NCI-H2081 (cell line): ENCODE data around the gene KLHL17.

Experiments
- DNase-seq, 2 experiments: peaks; one replicate each; lab custom pipeline; 2025; lab: John Stamatoyannopoulos, UW

Gene KLHL17

DNA sequence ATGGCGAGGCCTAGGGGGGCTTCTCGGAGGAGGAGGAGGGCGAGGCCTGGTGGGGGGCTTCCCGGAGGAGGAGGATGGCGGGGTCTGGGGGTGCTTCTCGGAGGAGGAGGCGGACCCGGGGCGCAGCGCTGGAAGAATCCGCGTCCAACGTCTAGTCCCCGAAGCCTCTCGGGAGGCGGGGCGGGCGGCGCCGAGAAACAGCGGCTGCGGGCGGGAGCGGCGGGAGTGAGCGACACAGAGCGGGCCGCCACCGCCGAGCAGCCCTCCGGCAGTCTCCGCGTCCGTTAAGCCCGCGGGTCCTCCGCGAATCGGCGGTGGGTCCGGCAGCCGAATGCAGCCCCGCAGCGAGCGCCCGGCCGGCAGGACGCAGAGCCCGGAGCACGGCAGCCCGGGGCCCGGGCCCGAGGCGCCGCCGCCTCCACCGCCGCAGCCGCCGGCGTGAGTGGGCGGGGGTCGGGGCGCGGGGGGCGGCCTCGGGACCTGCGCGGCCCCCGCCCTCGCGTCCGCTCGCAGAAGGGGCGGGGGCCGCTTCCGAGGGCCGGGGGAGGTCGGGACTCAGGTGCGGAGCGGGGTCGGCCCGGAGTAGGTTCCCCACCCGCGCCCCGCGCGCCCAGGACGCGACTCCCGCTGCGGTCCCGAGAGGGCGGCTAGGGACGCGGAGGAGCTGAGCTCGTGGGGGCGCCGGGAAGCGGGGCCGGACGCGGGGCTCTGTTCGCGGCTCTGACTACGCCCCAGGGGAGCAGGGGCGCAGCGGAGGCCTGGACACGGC, at the start of gene KLHL17:
KLHL17 (plus strand) TSS at position 222 of the 769 bp plus-strand sequence; CDS start at position 332, 110 bp downstream.
- peak; percentile 52 to 72 for DNase-seq

DNA sequence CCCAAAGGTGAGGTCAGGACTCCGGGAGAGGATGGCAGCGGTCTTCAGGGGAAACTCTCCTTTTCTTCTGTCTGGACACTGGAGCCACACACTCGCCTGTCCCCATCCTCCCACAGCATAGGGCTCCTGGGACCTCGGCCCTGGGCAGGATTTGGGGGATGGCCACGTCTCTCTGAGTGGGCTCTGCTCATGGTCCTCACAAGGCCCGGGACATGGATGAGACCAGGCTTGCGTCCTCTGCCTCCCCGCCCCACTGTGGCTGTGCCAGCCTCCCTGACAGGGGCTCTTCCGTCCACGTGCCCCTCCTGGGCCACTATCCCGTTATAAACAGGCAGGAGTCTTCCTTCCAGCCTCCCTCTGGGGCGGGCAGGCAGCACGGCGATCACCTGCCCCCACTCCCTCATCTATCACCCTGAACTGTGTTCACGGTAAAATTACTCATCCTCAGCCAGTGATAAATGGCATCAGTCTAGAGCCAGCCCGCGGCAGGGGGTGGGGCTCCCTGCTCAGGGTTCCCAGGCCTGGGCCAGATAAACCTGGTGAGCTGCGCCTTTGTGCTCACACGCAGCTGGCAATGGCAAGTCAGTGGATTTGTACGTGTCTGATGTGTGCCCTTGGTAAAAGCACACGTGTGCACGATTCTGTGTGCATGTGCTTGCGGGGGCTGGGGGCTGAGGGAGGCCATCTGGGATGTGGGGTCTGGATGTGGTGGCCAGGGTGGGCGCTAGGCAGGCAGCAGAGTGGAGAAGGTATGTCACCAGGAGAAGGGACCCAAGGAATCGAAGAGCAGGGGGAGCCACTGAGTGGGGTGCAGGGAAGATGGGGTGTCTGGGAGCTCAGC, 49.3 kb upstream of the KLHL17 start:
- DNase-seq = peak in 1 of 2 experiments; percentile 59

DNA sequence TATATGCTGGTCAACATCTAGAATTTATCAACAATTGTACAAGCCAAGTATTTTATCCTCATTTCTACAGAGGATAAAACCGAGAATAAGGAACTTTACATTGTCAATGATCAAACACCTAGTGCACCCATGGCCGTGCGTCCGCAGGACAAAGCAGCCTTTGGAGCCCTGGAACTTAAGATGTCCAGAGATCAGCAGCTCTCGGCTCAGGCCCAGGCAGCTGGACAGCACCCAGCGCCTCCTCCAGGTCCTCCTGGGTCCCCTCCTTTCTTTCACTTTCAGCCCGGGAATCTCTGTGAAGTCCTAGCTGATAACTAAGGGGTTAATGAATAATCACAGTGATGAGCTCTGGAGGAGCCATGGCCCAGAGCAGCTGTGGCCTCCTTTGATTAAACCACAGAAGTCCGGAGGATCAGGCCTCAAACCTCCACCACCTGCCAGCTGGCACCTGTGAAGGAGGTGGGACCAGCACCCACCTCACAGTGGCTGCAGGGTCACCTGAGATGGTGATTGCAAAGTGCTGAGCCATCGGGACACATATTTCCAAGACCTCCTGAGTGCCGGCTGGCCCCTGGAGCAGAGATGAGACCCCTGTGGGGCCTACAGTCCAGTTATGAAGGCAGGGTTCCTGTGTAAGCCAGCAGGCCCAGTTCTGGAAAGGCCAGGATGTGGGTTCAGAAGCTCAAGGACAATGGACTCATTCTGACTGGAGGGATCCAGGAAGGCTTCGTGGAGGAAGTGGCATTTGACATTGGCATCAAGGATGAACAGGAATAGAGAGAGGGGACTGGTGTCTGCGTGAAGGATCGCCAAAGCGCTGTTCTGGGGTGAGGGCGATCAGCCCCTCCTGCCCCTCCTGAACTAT, 48.3 kb upstream of the KLHL17 start:
- DNase-seq = no peak

DNA sequence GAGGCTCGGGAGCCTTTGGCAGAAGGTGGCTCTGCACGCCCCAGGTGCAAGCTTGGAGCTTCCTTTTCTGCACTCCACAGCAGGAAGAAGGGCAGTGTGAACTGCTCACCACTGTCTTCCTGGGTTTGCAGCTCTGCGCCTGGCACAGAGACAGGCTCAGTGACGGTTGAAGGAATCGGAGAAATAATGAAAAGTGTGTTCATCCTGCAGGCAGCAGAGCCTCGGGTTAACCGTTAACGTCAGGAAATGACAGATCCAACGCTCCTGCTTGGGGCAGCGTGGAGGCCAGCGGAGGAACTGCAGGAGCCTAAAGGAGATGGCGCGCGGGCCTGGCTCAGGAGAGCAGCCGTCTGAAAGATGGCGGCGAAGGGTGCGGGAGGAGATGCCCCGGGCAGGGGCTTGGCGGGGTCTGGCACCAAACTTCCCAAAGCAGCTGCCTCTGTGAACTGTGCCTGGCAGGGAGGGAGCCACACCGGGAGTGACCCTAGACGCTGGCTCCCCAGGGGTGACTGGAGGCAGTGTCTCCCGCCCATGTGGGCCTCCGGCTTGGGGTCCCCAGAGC, 47.6 kb upstream of the KLHL17 start:
- DNase-seq = no peak

DNA sequence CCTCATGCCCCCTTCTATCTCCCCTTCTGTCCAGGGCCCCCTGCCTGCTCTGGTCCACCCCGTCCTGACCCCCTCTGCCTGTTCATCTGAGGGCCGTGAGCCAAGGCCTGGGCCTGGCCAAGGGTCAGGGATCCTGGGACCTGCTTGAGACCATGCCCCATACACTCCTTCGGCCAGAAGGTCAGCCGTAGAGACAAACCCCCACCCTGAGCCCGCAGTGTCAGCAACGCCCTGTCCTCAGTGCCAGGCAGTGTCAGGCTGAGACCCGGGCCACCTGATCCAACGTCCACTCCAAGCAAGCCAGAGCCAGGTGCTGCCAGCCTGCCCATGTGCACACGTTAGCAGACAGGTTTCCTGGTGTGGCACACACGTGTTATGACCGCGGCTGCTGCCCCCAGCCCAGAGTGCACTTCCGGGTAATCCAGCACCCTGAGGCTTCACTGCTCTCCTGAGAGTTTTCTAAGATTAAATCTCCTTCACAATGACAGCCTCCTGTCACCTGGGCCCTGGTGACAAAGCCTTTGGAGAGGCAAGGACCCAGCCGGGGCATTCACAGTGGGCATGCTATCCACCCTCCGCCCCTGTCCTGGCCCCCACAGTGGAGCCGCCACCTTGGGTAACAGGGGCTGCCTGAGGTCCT, 46.8 kb upstream of the KLHL17 start:
- no peak for DNase-seq

DNA sequence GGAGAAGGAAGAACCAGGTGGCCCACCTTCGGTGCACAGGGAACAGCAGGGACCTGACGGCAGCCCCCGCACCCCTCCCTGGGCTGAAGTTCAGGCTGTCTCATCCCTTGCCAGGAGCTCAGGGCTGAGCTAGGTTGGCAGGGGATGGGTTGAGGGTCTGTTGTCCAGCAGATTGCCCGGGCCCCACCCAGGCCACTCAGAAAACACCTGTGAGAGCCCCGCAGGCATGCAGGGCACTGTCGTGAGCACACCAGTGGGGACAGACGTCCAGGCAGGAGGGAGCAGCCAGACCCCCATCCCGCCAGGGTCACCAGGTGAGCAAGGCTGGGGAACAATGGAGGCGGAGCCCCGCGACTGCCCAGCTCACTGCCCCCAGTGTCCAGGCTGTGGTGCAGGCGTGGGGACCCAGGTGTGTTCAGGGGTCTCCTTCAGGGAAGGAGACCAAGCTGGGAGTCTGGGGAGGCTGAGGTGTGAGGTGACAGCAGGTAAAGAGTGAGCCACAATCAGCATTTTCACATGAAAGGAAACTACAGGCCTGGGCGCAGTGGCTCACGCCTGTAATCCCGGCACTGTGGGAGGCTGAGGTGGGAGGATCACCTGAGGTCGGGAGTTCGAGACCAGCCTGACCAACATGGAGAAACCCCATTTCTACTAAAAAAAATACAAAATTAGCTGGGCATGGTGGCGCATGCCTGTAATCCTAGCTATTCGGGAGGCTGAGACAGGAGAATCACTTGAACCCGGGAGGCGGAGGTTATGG, 46.1 kb upstream of the KLHL17 start:
- DNase-seq = no peak

DNA sequence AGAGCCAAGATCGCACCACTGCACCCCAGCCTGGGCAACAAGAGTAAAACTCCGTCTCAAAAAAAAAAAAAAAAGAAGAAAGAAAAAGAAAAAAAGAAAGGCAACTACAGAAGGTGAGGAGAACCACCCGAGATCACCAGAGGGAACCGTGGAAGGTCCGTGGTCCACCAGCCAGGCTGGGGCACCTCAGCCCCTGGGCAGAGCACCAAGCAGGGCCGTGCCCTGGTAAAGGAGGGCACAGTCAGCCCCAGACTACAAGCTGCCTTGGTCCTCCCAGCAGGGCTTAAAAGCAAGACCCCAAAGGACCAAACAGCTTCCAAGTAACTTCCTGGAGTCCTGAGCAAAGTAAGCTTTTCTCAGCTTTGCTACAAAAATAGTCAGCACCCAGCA, 45.5 kb upstream of the KLHL17 start:
- no peak for DNase-seq

DNA sequence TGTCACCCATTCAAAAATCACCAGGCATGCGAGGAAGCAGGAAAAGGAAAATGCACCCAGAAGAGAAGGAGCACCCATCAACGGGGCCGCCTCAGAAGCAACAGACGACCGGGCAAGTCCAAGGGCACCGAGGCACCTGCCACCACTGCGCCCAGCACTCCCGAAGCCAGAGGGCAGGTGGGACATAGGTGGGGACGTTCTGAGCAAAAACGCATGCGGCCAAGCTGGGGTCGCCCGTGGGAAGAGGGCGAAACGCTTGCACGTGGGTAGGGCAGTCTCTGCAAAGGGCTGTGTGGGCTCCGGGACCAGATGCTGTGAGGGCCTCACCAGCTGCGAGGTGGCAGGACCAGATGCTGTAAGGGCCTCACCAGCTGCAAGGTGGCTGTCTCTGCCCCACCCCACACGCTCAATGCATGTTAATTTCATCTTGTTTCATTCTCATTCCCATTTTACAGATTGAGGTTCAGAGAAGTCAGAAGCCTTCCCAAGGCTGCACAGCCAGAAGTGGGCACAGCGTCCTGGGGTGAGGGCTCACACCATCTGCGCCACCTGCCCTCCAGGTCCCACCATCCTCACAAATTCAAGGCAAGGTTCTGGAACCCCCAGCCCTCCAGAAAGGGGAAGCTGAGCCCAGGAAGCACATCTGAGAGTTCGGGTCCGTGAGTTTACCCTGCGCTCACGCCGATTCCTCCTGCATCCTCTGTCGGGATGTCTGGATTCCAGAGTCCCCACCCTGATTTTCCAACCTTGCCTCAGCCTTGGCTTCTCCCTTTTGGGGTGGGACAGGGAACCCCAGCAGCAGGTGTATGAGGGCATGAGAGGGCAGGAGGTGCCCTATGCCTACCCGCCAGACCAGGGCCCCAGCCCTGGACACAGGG, 44.9 kb upstream of the KLHL17 start:
- no peak for DNase-seq

DNA sequence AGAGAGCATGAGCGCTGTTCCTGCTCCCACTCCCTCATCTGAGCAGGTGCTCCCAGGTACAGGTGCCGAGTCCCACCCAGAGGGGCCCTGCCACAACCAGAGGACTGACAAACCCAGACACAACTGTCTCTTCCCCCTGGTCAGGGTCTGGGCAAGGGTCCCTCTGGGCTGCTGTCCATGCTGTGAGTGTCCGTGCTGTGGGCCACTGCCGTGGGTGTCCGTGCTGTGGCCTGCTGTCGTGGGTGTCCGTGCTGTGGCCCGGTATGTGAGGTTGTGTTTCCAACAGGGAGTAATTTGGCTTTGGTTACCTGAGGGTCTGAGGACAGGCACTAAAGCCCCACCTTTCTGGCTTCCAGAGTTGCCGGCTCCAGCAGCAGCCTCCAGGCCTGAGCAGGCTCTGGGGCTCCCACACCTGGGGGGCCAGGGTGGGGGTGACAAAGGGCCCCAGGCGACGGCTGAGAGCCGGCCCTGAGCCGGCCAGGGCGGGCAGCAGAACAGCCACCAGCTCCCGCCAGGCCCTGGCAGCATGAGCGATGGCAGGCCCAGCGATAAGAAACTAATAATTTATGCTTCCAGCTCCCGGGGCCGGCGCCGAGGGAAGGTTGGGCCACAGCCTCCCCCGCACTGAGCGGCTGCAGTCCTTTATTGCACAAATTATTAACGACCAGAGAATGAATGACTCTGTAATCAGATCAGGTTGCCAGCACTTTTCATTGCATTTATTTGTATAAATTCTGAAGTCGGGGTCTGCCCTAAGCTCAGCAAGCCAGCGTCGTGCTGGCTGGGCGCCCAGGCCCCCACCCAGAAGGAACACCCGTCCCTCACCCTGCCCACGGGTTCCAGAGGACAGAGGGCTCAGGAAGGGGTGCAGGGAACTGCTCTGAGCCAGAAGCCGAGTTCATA, 44.0 kb upstream of the KLHL17 start:
- DNase-seq = peak in 1 of 2 experiments; percentile 53

DNA sequence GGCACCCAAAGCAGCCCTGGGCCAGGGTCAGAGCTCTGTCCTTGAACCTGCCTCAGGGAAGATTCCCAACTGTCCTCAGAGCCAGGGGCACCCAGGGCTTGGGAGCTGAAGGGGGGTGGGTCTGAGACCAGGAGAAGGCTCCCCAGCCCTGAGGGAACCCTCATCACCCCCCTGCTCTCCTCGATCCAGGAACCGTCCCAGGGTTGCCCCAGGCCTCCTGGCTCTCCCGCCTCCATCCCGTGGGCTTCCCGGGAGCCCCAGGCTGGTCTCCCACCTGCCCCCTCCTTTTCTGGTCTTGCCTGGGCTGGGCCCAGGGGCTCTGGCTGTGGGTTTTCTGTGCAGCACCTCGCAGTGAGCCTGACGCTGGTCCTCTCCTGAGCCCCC, 43.3 kb upstream of the KLHL17 start:
- DNase-seq = no peak

DNA sequence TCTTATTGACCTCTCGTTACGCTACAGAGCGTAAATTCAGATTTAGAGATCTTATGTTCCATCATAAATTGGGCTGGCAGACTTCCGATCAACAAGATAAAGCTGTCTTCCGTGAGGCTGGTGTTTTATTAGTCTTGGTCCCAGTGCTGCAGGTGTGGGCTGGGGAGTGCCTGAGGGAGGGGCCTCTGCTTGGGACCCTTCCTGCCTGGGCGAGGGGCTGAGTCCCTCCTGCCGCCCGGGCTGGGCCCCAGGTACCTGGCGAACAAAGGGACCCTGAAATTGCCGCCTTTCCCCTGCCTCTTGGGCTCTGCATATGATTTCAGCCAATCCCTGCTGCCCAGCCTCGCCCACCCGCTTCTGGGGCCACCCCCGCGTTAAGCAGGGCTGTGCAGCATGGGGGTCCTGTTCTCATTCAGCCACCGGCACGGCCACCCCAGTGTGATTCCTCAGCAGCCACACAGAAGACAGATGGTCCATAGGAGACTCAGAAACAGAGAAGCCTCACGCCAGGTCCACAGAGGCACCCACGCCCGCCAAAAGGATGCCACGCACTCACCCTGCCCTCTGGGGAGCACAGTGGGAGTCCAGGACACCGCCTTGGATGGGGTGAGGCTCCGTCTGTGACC, 42.8 kb upstream of the KLHL17 start:
- DNase-seq = no peak

DNA sequence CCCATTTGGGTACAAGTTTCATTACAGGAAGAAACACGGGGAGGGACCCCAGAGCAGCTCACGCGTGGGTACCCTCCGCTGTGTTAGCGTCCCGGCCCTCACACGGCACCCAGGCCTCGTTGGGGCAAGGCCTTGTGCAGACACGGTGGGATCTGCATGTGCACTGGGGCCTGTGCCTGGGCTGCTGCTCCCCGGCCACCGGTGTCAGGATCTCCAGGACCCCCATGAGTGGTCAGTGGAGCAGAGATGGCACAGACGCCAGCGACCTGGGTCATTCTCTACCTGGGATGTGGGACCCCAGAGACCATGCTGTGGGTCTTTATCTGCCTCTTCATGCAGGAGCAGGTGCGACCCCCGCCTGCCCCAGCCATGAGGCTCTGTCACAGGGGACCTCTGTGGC, 42.0 kb upstream of the KLHL17 start:
- no peak for DNase-seq

DNA sequence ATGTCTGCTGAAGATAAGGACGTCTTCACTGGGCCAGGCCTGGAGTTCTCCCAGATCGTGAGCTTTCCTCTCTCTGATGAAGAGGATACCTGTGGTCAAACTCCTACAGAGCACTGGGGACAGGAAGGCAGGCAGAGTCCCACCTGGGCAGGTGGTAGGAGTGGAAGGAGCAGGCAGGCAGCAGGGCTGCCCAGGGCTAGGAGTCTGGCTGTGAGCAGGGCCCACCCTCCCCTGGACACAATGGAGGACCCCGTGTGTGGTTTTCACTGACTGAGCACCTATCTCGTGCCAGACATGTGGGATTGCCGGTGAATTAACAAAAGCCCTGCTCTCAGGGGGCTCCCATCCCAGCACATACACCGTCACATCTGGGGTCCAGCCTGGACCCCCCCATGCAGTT, 41.5 kb upstream of the KLHL17 start:
- no peak for DNase-seq

DNA sequence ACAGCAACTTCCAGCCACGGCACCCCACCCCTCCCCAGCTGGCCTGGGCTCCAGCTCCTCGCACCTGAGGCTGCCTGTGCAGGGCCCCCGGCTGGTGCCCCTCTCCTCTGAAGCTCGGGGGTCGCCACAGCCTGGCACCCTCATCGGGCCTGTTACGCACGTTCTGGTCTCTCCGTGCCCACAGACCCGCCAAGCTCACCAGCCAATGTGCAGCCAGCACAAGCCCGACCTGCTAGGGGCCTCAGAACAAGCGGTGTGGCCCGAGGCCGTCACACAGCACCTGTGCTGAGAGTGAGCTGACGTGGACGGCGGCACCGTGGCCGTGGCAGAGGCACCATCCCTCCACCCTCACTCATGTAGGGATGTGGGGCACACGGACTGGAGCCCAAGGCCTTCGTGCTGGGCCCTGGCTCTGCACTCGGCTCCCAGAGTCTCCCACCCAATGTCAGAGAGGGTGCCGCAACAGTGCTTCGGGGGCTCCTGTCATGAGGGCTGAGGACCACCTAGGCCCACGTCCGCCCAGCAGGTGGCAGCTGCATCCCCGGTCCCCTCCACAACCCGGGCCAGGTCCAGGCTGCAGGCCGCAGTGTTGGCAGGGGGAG, 41.0 kb upstream of the KLHL17 start:
- no peak for DNase-seq

DNA sequence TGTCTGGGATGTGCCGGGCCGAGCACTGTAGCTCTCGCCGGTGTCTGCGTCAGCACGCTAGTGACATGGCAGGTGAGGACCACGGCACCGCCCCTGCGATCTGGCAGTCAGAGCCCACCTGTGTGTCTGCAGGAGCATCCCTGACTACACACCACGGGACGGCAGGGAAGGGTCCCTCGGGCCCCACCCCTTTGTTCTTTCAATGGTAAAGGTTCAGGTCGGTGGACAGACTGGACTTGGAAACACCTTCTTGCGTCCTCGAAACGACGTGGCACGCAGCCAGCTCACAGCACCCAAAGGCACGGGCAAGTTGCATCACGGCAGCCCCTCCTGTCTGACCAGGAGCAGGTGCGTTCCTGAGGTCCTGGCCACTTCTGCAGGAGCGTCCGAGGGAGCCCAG, 40.4 kb upstream of the KLHL17 start:
- DNase-seq = no peak

DNA sequence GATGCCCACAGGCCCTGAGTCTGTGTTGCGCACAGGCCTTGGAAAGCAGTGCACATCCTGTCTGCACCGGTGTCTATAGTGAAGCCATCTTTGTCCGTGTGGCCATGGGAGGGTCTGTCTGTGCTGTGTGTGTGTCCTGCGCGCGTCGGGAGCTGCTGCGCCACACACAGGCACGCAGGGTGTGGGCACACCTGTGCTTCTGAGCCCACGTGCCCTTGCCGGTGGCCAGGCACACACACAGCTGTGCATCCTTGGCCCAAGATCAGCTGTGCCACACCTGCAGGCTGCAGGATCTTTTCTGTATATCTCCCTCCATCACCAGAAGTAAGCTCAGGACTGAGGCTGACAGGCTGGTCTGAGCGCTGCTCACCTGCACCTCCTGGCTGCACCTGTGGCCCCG, 39.9 kb upstream of the KLHL17 start:
- peak in 1 of 2 experiments; percentile 20 for DNase-seq

DNA sequence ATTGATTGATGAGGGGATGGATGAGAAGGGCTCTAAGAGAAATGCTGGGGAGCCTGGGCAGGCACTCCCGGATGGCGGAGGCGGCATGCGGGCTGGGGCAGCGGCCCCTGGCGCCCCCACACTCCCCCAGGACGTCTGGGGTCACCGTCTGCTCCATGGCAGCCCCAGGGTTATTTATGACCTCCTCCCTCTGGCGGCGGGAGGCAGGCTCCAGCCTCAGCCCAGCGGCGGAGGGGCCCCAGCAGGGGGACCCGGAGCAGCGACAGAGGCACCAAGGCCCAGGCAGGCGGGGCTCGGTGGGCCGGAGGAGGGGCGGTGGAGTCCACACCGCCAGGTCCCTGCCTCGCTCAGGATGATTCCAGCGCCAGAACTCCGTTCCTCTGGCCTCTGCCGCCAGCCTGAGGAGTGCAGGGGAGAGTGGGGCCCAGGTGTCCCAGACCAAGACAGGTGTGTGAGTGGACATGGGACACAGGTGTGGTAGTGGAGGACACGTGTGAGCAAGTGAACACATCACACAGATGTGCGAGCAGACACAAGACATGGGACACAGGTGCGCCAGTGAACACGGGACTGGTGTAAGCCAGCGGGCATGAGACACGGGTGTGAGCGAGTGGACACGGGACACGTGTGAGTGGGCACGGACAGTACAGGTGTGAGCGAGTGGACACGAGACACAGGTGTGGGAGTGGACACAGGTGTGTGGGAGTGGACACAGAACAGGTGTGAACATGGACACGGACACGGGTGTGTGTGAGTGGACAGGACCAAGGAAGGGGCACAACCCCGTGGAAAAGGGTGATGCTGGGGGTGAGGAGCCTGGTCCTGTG, 39.2 kb upstream of the KLHL17 start:
- peak; percentile 62 to 80 for DNase-seq
